ENCODE data around the gene PPM1L. TPM values are rescaled to one million over a fixed set of nuclear protein-coding genes. Genes with fewer than 3 reads are reported as not detected.

PPM1L gene
- total RNA-seq, 1 experiment from 2014 or later, result 13.2 TPM

DNA sequence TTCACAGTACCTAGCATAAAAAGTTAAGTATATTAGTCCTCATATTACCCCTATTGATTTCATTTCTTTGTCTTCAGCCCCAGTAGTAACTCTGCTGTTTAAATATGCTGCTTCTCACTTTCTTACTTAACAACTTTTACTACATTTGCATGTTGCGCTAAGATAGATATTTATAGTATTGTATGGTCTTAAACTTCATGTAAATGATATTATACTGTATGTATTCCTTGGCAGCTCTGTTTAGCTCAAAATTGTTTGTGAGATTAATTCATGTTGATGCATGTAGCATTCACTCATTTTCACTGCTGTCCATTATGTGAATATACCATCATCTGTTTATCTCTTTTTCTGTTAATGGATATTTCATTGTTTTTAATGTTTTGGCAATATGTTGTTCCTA is 64.4 kb downstream of the PPM1L start:
- POLR2A ChIA-PET, result no interaction called here
- CTCF ChIA-PET, result no interaction called here
- BruUV-seq (replicated peaks), result no TSS peak

More for the DNA sequence above, 64.4 kb downstream of the PPM1L start:
- Histone ChIP-seq H4K20me1 (ENCODE audit: insufficient read depth) (no peaks in the 10 kb centered on the region), H3K27ac (ENCODE audit: low read depth, low read length) (no peak overlapping the region), H3K9me2 (ENCODE audit: insufficient read depth) (no peaks in the 10 kb centered on the region), H3K4me3 (replicated peaks in 1 of 2; ENCODE audit: low read depth in 1 of 2, low read length in 2 of 2) (no peak overlapping the region), H3K9ac (ENCODE audit: low read length) (no peak overlapping the region), H3K9me3 (ENCODE audit: control insufficient read depth in 1 of 2, insufficient read depth in 1 of 2, low read depth in 1 of 2, low read length in 2 of 2) (no peaks in the 10 kb centered on the region), H3K4me2 (ENCODE audit: low read length) (no peak overlapping the region), H3K27me3 (ENCODE audit: insufficient read depth, low read length) (no peaks in the 10 kb centered on the region), H3K79me2 (ENCODE audit: insufficient read depth, low read length) (no peaks in the 10 kb centered on the region), H2AFZ (ENCODE audit: low read depth, low read length, poor library complexity, severe bottlenecking) (no peak overlapping the region), H3K36me3 (ENCODE audit: control insufficient read depth in 1 of 2, insufficient read depth in 2 of 2, low read length in 2 of 2) (no peaks in the 10 kb centered on the region), H3K4me1 (ENCODE audit: control insufficient read depth in 1 of 2, insufficient read depth in 2 of 2, low read length in 2 of 2) (no peaks in the 10 kb centered on the region)
- TF ChIP-seq ZFX (IDR thresholded peaks at IDR 0.05), result no peak
- no peak for TF ChIP-seq SRF (IDR thresholded peaks at IDR 0.05; ENCODE audit: low read depth)
- TF ChIP-seq YY1 (IDR thresholded peaks at IDR 0.05; ENCODE audit: extremely low read depth, insufficient replicate concordance, low read depth, low read length), result no peak
- TF ChIP-seq, protein P1, sequence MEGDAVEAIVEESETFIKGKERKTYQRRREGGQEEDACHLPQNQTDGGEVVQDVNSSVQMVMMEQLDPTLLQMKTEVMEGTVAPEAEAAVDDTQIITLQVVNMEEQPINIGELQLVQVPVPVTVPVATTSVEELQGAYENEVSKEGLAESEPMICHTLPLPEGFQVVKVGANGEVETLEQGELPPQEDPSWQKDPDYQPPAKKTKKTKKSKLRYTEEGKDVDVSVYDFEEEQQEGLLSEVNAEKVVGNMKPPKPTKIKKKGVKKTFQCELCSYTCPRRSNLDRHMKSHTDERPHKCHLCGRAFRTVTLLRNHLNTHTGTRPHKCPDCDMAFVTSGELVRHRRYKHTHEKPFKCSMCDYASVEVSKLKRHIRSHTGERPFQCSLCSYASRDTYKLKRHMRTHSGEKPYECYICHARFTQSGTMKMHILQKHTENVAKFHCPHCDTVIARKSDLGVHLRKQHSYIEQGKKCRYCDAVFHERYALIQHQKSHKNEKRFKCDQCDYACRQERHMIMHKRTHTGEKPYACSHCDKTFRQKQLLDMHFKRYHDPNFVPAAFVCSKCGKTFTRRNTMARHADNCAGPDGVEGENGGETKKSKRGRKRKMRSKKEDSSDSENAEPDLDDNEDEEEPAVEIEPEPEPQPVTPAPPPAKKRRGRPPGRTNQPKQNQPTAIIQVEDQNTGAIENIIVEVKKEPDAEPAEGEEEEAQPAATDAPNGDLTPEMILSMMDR (IDR thresholded peaks at IDR 0.05 in 2 of 3, conservative IDR thresholded peaks at IDR 0.05 in 1 of 3; ENCODE audit: borderline replicate concordance in 1 of 3, insufficient read depth in 1 of 3, low read depth in 2 of 3, low read length in 2 of 3), result no peak
- TF ChIP-seq RAD21 (IDR thresholded peaks at IDR 0.05; ENCODE audit: low read depth), result no peak
- no peak for TF ChIP-seq ZNF274 (IDR thresholded peaks at IDR 0.05; ENCODE audit: low read depth, low read length)
- TF ChIP-seq EZH2phosphoT487 (IDR thresholded peaks at IDR 0.05; ENCODE audit: borderline replicate concordance), result no peak
- TF ChIP-seq, protein P2, sequence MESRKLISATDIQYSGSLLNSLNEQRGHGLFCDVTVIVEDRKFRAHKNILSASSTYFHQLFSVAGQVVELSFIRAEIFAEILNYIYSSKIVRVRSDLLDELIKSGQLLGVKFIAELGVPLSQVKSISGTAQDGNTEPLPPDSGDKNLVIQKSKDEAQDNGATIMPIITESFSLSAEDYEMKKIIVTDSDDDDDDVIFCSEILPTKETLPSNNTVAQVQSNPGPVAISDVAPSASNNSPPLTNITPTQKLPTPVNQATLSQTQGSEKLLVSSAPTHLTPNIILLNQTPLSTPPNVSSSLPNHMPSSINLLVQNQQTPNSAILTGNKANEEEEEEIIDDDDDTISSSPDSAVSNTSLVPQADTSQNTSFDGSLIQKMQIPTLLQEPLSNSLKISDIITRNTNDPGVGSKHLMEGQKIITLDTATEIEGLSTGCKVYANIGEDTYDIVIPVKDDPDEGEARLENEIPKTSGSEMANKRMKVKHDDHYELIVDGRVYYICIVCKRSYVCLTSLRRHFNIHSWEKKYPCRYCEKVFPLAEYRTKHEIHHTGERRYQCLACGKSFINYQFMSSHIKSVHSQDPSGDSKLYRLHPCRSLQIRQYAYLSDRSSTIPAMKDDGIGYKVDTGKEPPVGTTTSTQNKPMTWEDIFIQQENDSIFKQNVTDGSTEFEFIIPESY (IDR thresholded peaks at IDR 0.05; ENCODE audit: extremely low read depth, insufficient replicate concordance, low read length), result no peak
- TF ChIP-seq POLR2AphosphoS5 (IDR thresholded peaks at IDR 0.05; ENCODE audit: low read depth, low read length), result no peak
- RAD21 ChIA-PET (ENCODE audit: low non-redundant PET in 1 of 2, low total read pairs in 2 of 2, uncharacterized antibody in 2 of 2, unreplicated experiment in 2 of 2), result no interaction called here
- intact Hi-C loops (cut with micrococcal nuclease), result no loop called here
- ATAC-seq, result no peak
- no peak for DNase-seq (ENCODE audit: low read depth, low spot score)

Data from HCT116 (cell line).